ENCODE data around the gene PYGO1. TPM values are rescaled to one million over a fixed set of nuclear protein-coding genes. Genes with fewer than 3 reads are reported as not detected.

The PYGO1 gene
- total RNA-seq, 1 donor from 2014 or later: 0.02 TPM

DNA sequence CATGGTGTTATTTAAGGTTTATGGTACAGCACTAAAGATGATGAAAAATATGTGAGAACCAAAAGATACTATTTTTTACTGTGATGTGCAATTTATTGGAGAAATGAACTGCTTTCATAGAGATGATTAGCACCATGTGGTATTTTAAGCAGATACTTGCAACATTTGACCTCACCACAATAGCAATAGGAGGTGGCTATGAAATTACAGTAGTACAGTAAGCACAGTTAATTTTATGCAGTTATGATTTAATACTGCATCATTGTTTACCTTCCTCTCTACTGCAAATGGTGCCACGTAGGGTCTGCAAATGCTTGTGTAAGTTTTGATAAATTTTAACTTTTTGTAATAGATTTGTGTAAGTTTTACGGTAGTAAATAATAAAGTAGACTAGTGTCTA lies 14.0 kb downstream of the PYGO1 start:
- Mint-ChIP-seq H3K4me3 (no peak overlapping the region), H3K4me1 (no peaks in the 10 kb centered on the region), H3K9me3 (peaks cover 5% of the 10 kb centered on the region), H3K27ac (no peak overlapping the region), H3K36me3 (ENCODE audit: low read depth) (no peaks in the 10 kb centered on the region), H3K27me3 (peaks cover 20% of the 10 kb centered on the region)
- TF ChIP-seq, protein P1, sequence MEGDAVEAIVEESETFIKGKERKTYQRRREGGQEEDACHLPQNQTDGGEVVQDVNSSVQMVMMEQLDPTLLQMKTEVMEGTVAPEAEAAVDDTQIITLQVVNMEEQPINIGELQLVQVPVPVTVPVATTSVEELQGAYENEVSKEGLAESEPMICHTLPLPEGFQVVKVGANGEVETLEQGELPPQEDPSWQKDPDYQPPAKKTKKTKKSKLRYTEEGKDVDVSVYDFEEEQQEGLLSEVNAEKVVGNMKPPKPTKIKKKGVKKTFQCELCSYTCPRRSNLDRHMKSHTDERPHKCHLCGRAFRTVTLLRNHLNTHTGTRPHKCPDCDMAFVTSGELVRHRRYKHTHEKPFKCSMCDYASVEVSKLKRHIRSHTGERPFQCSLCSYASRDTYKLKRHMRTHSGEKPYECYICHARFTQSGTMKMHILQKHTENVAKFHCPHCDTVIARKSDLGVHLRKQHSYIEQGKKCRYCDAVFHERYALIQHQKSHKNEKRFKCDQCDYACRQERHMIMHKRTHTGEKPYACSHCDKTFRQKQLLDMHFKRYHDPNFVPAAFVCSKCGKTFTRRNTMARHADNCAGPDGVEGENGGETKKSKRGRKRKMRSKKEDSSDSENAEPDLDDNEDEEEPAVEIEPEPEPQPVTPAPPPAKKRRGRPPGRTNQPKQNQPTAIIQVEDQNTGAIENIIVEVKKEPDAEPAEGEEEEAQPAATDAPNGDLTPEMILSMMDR (IDR thresholded peaks at IDR 0.05): no peak
- ChIA-PET POLR2A (no interaction called here), CTCF (no interaction called here)
- no peak for ATAC-seq (ENCODE audit: low read depth)
- intact Hi-C loops (cut with micrococcal nuclease): no loop called here
- no peak for DNase-seq

- Mint-ChIP-seq H3K36me3 (ENCODE audit: low read depth) (no peaks in the 10 kb centered on the region), H3K4me1 (no peaks in the 10 kb centered on the region), H3K4me3 (no peak overlapping the region), H3K9me3 (peaks cover 5% of the 10 kb centered on the region), H3K27ac (no peak overlapping the region), H3K27me3 (peaks cover 21% of the 10 kb centered on the region)
- ATAC-seq (ENCODE audit: low read depth): no peak
- no peak for DNase-seq
- ChIA-PET CTCF (no interaction called here), POLR2A (no interaction called here)
- intact Hi-C loops (cut with micrococcal nuclease): no loop called here
- TF ChIP-seq, protein P1 (IDR thresholded peaks at IDR 0.05): no peak
These were observed 14.9 kb downstream of the PYGO1 start for GRCh38 chr15:55573224-55573623.

DNA sequence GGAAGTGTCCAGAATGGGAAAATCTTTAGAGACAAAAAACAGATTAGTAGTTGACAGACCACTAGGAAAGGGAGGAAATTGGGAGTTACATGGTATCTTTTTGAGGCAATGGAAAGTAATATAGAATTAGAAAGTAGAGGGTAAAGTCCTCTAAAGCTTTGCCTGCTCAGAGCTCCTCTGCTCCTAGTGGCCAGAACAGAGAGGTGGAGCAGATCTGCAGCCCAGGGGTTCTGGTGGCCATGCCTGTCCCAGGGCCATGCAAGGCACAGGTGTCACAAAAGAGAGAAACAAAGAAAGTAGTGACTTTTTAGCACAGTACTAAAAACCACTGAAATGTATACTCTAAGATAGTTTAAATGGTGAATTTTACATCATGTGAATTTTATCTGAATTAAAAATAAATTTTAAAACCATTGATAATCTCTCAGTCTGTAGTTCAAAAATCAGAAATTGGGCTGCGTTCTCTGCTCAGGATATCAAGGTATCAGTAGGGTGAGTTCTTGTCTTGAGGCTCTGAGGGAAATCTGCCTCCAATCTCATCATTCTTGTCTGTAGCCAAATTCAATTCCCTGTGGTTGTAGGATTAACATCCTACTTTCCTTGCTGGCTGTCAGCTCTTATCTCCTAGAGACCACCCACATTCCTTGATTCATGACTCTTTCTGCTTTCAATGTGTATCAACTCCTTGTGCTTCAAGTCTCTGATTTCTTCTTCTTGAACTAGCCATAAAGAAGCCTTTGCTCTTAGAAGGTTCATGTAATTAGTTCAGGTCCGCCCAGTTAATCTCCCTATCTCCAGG lies 23.6 kb downstream of the PYGO1 start:
- ATAC-seq (ENCODE audit: low read depth) (no peak), DNase-seq (no peak)
- no peaks in the 10 kb centered on the region for H3K4me1 Mint-ChIP-seq
- H3K9me3 Mint-ChIP-seq: peaks cover 9% of the 10 kb centered on the region
- CTCF ChIA-PET: no interaction called here
- POLR2A ChIA-PET: no interaction called here
- no peak overlapping the region for H3K4me3 Mint-ChIP-seq
- H3K27ac Mint-ChIP-seq: no peak overlapping the region
- no peaks in the 10 kb centered on the region for H3K36me3 Mint-ChIP-seq (ENCODE audit: low read depth)
- intact Hi-C loops (cut with micrococcal nuclease): no loop called here
- peaks cover 6% of the 10 kb centered on the region for H3K27me3 Mint-ChIP-seq
- TF ChIP-seq, protein P1 (IDR thresholded peaks at IDR 0.05): no peak

GRCh38 chr15:55562601-55563000 lies 25.5 kb downstream of the PYGO1 start:
- ATAC-seq (ENCODE audit: low read depth) (no peak), DNase-seq (no peak)
- Mint-ChIP-seq H3K27ac (no peak overlapping the region), H3K4me1 (no peaks in the 10 kb centered on the region), H3K27me3 (no peaks in the 10 kb centered on the region), H3K9me3 (peaks cover 8% of the 10 kb centered on the region), H3K4me3 (no peak overlapping the region), H3K36me3 (ENCODE audit: low read depth) (no peaks in the 10 kb centered on the region)
- TF ChIP-seq, protein P1 (IDR thresholded peaks at IDR 0.05): no peak
- intact Hi-C loops (cut with micrococcal nuclease): no loop called here
- ChIA-PET CTCF (no interaction called here), POLR2A (no interaction called here)

DNA sequence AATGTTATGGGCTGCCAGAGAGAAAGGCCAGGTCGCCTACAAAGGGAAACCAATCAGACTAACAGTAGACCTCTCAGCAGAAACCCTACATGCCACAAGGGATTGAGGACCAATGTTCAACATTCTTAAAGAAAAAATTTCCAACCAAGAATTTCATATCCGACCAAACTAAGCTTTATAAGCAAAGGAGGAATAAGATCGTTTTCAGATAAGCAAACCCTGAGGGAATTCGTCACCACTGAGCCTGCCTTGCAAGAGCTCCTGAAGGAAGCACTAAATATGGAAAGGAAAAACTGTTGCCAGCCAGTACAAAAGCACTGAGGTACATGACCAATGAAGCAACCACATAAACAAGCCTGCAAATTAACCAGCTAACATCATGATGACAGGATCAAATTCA lies 33.1 kb downstream of the PYGO1 start:
- ATAC-seq (ENCODE audit: low read depth) (no peak), DNase-seq (no peak)
- Mint-ChIP-seq H3K27me3 (peaks cover 1% of the 10 kb centered on the region), H3K27ac (no peak overlapping the region), H3K4me1 (no peaks in the 10 kb centered on the region), H3K4me3 (no peak overlapping the region), H3K9me3 (peaks cover 18% of the 10 kb centered on the region), H3K36me3 (ENCODE audit: low read depth) (no peaks in the 10 kb centered on the region)
- intact Hi-C loops (cut with micrococcal nuclease): no loop called here
- CTCF ChIA-PET: no interaction called here
- POLR2A ChIA-PET: no interaction called here
- TF ChIP-seq, protein P1 (IDR thresholded peaks at IDR 0.05): no peak
